DOHH2 (cell line): ENCODE data around the gene UBAC2.
A peak's percentile ranks its signal among the peaks of the same experiment; 100 is the strongest.

Source experiments
- H3F3A ChIP-seq: fragments of 200-600 bp; sonication (generic), shearing (Covaris generic); 2 replicates; pipeline ENCODE4 v1.6.0; 2016; ENCODE audit warnings: antibody characterized with exemption, mild to moderate bottlenecking; ENCODE audit not compliant: control insufficient read depth, insufficient read depth
- H3K27ac ChIP-seq: fragments of 200-600 bp; sonication (generic); 2 replicates; pipeline ENCODE4 v1.5.1; 2014; ENCODE audit warnings: low read depth, mild to moderate bottlenecking, low read length, moderate library complexity
- H3K27me3 ChIP-seq: fragments of 200-600 bp; sonication (generic); 2 replicates; pipeline ENCODE4 v1.6.1; 2014; ENCODE audit warnings: mild to moderate bottlenecking, low read length, mixed read lengths; ENCODE audit not compliant: control insufficient read depth
- H3K36me3 ChIP-seq: fragments of 200-600 bp; sonication (generic); 2 replicates; pipeline ENCODE4 v1.6.1; 2014; ENCODE audit warnings: mild to moderate bottlenecking, low read length, moderate library complexity, mixed read lengths; ENCODE audit not compliant: control insufficient read depth
- H3K4me1 ChIP-seq: fragments of 200-600 bp; sonication (generic); 2 replicates; pipeline ENCODE4 v1.6.1; 2014; ENCODE audit warnings: mild to moderate bottlenecking, low read length, mixed read lengths; ENCODE audit not compliant: control insufficient read depth
- H3K4me2 ChIP-seq: fragments of 200-600 bp; sonication (generic); 2 replicates; pipeline ENCODE4 v1.6.0; 2014; ENCODE audit warnings: mild to moderate bottlenecking, low read length, moderate library complexity
- H3K4me3 ChIP-seq: fragments of 200-600 bp; sonication (generic); 2 replicates; pipeline ENCODE4 v1.5.1; 2014; ENCODE audit warnings: mild to moderate bottlenecking, low read length, mixed read lengths
- H3K79me2 ChIP-seq: fragments of 200-600 bp; sonication (generic); 2 replicates; pipeline ENCODE4 v1.6.1; 2014; ENCODE audit warnings: mild to moderate bottlenecking, low read length, mixed read lengths; ENCODE audit not compliant: control insufficient read depth
- H3K9me2 ChIP-seq: fragments of 200-600 bp; sonication (generic); replicated peaks from 2 replicates; pipeline ENCODE4 v1.6.1; 2014; ENCODE audit warnings: mild to moderate bottlenecking, low read length, mixed read lengths; ENCODE audit not compliant: control insufficient read depth
- H3K9me3 ChIP-seq: fragments of 200-600 bp; sonication (generic); 2 replicates; pipeline ENCODE4 v1.6.1; 2014; ENCODE audit warnings: antibody characterized with exemption, low read length, mixed read lengths; ENCODE audit not compliant: control insufficient read depth, insufficient read depth
- H4K20me1 ChIP-seq: fragments of 200-600 bp; sonication (generic); 2 replicates; pipeline ENCODE4 v1.6.0; 2014; ENCODE audit warnings: low read depth, mild to moderate bottlenecking, antibody characterized with exemption, low read length, moderate library complexity; ENCODE audit not compliant: control insufficient read depth, insufficient read depth
- EZH2phosphoT487 ChIP-seq: fragments of 200-600 bp; sonication (generic); IDR thresholded peaks from 2 replicates; pipeline ENCODE4 v1.6.1; 2017; ENCODE audit warnings: borderline replicate concordance, mild to moderate bottlenecking, antibody characterized with exemption, low read length, moderate library complexity, mixed read lengths
- TF ChIP-seq, protein P1 (sequence below): fragments of 200-600 bp; sonication (generic); IDR thresholded peaks from one replicate; pipeline ENCODE4 v1.5.1; 2014; ENCODE audit warnings: antibody characterized with exemption, mild to moderate bottlenecking, low read depth, low read length; ENCODE audit not compliant: poor library complexity, severe bottlenecking

Gene UBAC2

GRCh38 chr13:99281811-99282263 lies 81.2 kb downstream of the UBAC2 start:
- TF ChIP-seq EZH2phosphoT487: no peak
- TF ChIP-seq, protein P1, sequence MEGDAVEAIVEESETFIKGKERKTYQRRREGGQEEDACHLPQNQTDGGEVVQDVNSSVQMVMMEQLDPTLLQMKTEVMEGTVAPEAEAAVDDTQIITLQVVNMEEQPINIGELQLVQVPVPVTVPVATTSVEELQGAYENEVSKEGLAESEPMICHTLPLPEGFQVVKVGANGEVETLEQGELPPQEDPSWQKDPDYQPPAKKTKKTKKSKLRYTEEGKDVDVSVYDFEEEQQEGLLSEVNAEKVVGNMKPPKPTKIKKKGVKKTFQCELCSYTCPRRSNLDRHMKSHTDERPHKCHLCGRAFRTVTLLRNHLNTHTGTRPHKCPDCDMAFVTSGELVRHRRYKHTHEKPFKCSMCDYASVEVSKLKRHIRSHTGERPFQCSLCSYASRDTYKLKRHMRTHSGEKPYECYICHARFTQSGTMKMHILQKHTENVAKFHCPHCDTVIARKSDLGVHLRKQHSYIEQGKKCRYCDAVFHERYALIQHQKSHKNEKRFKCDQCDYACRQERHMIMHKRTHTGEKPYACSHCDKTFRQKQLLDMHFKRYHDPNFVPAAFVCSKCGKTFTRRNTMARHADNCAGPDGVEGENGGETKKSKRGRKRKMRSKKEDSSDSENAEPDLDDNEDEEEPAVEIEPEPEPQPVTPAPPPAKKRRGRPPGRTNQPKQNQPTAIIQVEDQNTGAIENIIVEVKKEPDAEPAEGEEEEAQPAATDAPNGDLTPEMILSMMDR: no peak
- H3K4me2 ChIP-seq: peak overlapping the region; percentile 58
- H3K79me2 ChIP-seq: no peaks in the 10 kb centered on the region
- H3F3A ChIP-seq: peaks cover 15% of the 10 kb centered on the region
- H3K9me2 ChIP-seq: no peaks in the 10 kb centered on the region
- H3K4me3 ChIP-seq: peak overlapping the region; percentile 29
- peaks cover 50% of the 10 kb centered on the region for H4K20me1 ChIP-seq
- H3K27ac ChIP-seq: peak overlapping the region; percentile 24; the same call in 1 of the 2 replicates
- no peaks in the 10 kb centered on the region for H3K9me3 ChIP-seq
- H3K27me3 ChIP-seq: no peaks in the 10 kb centered on the region
- H3K4me1 ChIP-seq: peaks cover 33% of the 10 kb centered on the region
- peaks cover 12% of the 10 kb centered on the region for H3K36me3 ChIP-seq

DNA sequence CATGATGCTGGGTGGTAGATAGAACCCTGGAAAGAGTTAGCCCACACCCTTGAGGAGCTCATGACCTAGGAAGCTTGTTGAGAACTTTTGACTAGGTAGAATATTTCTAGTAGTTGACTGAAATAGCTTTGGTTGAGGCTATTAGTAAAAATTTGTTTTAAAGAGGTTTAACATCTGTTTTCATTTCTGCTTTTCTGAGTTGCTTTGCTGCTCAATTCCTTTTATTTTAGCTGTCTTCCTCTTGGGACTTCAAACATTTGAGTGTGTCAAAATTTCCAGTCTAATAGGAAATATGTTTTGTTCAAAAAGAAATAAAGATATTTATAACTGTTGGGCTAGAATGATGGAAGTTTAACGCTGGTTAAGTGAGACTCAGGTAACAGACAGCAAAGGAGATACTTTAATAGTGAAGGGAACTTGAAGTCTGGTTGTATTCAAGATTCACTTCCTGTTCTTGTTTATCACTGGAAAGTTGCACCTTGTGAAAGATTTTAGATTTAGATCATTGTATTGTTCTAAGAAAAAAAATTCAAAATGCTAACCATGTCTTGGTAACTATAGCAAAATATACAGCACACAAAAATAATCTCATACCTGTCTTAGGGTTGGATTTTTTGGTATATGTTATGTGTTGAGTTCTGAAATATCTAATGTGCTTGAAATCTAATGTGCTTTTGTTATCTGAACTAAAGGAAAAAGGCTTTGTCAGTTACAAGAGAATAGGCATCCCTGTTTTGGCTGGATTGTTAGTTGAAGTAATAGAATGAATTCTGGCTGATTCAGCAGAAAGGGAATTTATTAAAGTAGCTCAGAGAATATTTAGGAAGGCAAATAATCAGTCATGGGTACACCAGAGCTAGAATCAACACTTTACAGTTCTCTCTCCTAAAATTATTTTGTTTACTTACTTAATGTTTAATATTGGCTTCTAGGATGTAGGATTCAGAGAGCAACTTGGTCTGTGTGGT lies 81.9 kb downstream of the UBAC2 start:
- Histone ChIP-seq H3K9me3 (no peaks in the 10 kb centered on the region), H3K36me3 (peaks cover 12% of the 10 kb centered on the region), H3K4me1 (peaks cover 33% of the 10 kb centered on the region), H3K27me3 (no peaks in the 10 kb centered on the region), H3K27ac (peak overlapping the region; percentile 24), H4K20me1 (peaks cover 49% of the 10 kb centered on the region), H3K4me3 (peak overlapping the region; percentile 29), H3K79me2 (no peaks in the 10 kb centered on the region), H3K4me2 (peak overlapping the region; percentile 58), H3K9me2 (no peaks in the 10 kb centered on the region), H3F3A (peaks cover 15% of the 10 kb centered on the region)
- TF ChIP-seq, protein P1: no peak
- TF ChIP-seq EZH2phosphoT487: peak; percentile 51; the same call in 1 of the 2 replicates

DNA sequence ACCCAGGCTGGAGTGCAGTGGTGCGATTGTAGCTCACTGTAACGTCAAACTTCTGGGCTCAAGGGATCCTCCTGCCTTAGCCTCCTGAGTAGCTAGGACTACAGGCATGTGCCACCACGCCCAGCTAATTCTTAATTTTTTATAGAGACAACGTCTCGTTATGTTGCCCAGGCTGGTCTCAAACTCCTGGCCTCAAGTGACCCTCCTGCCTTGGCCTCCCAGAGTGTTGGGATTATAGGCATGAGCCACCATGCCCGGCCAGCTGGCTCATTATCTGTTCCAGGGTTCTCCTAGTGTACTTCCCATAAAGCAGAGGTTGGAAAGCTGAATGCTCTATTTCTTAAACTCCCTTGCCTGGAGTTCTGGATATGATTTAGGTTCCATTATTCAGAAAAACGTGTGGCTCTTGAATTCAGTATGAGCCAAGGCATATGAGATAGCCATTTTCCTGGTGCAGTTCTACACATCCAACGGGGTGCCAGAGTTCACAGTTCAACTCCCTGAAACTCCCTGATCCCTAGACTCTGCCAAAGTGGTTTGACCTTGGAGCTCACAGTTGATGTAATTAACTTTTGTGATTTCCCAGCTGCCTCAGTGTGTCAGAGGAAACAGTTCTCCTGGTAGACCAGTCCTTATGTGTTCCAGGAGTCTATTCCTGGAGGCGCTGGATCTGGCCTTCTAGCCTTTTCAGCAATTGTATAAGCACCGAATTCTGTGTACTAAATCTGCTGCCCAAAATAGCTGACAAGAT lies 85.0 kb downstream of the UBAC2 start:
- Histone ChIP-seq H3K9me2 (no peaks in the 10 kb centered on the region), H3K4me2 (no peak overlapping the region), H3K4me1 (peaks cover 27% of the 10 kb centered on the region), H3K9me3 (no peaks in the 10 kb centered on the region), H3K36me3 (0 out of 2 replicates have a peak, but pooled peaks cover 4% of the 10 kb centered on the region), H4K20me1 (peaks cover 29% of the 10 kb centered on the region), H3K27me3 (no peaks in the 10 kb centered on the region), H3K27ac (no peak overlapping the region), H3F3A (peaks cover 15% of the 10 kb centered on the region), H3K4me3 (no peak overlapping the region), H3K79me2 (no peaks in the 10 kb centered on the region)
- no peak for TF ChIP-seq EZH2phosphoT487
- TF ChIP-seq, protein P1: no peak
